ENCODE measurements around the gene NAALADL2. TPM values are rescaled to one million over a fixed set of nuclear protein-coding genes. Genes with fewer than 3 reads are reported as not detected.
A peak's percentile ranks its signal among the peaks of the same experiment; 100 is the strongest.

NAALADL2 gene
- total and polyA plus RNA-seq, 2 of the 8 experiments (the other 6 are each of a cell fraction or from before 2014, with no cell fraction given) = 0.12 to 0.22 TPM

DNA sequence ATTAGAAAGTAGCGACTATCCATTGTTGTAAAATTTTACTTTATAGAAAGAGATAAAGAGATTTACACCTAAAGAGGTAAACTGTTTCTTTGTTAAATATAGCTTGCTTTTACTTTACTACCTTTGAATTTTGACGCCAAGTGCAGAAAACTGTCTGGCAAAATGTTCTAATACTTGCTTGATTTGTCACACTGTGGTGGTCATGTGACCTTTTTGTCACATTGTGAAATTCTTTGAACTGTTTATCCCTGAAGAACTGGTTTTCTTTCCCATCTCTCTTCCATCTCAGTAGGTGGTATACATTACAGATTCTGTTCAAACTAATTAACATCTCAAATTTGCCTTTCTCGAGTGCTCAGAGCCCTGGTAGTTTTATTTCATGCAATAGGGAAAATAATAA lies 327.4 kb downstream of the NAALADL2 start:
- Histone ChIP-seq H3K79me2 (ENCODE audit: control insufficient read depth in 1 of 2, insufficient read depth in 2 of 2, low read length in 2 of 2) (no peaks in the 10 kb centered on the region), H3K18ac (ENCODE audit: extremely low read depth, low read length) (no peak overlapping the region), H3K23me2 (ENCODE audit: low read depth, low read length) (no peaks in the 10 kb centered on the region), H4K8ac (ENCODE audit: extremely low read depth, insufficient read depth, low read length) (no peak overlapping the region), H2AFZ (ENCODE audit: low read length) (no peak overlapping the region), H3K9ac (replicated peaks in 1 of 4; ENCODE audit: extremely low read depth in 1 of 4, low read depth in 3 of 4, low read length in 3 of 4) (no peak overlapping the region), H2BK20ac (ENCODE audit: low read length) (no peak overlapping the region), H3K4me2 (ENCODE audit: insufficient read depth in 1 of 2, low read depth in 2 of 2, low read length in 2 of 2) (no peak overlapping the region), H3K79me1 (ENCODE audit: low read depth, low read length) (no peaks in the 10 kb centered on the region), H3K4ac (replicated peaks; ENCODE audit: insufficient read length, low read depth, low read length) (no peak overlapping the region), H3K14ac (ENCODE audit: insufficient read length) (no peak overlapping the region), H4K20me1 (replicated peaks in 1 of 2; ENCODE audit: control insufficient read depth in 1 of 2, insufficient read depth in 2 of 2, low read length in 2 of 2) (no peaks in the 10 kb centered on the region), H2BK120ac (replicated peaks; ENCODE audit: low read depth, low read length) (no peak overlapping the region), H3K56ac (replicated peaks; ENCODE audit: insufficient read length, low read depth, low read length) (no peak overlapping the region), H3K23ac (ENCODE audit: insufficient read length) (no peak overlapping the region), H2BK12ac (ENCODE audit: low read depth, low read length) (no peak overlapping the region), H3K4me3 (ENCODE audit: extremely low read depth in 1 of 4, insufficient read depth in 2 of 4, low read depth in 3 of 4, low read length in 4 of 4) (no peak overlapping the region), H3K27me3 (replicated peaks in 1 of 4; ENCODE audit: control insufficient read depth in 3 of 4, extremely low read depth in 1 of 4, insufficient read depth in 3 of 4, low read length in 3 of 4) (no peaks in the 10 kb centered on the region), H4K5ac (ENCODE audit: insufficient read length, low read depth, low read length) (no peak overlapping the region), H2BK5ac (ENCODE audit: low read depth, low read length) (no peak overlapping the region), H4K91ac (replicated peaks; ENCODE audit: insufficient read length, low read length) (no peak overlapping the region), H3K27ac (ENCODE audit: low read depth, low read length) (no peak overlapping the region), H3K9me3 (ENCODE audit: insufficient read depth in 2 of 2, low read depth in 1 of 2, low read length in 1 of 2) (no peaks in the 10 kb centered on the region), H2AK5ac (ENCODE audit: low read depth, low read length) (no peak overlapping the region), H3K36me3 (ENCODE audit: control insufficient read depth in 2 of 4, insufficient read depth in 4 of 4, low read length in 3 of 4) (no peaks in the 10 kb centered on the region), H2BK15ac (ENCODE audit: low read length) (no peak overlapping the region), H3K4me1 (replicated peaks in 1 of 4; ENCODE audit: control insufficient read depth in 3 of 4, insufficient read depth in 4 of 4, low read length in 3 of 4) (no peaks in the 10 kb centered on the region)
- ChIA-PET CTCF (ENCODE audit: partially characterized antibody) (no interaction called here), POLR2A (ENCODE audit: partially characterized antibody) (no interaction called here)
- 84% methylated on average over 3 of the region's 3 CpGs; no CpG with 5 or more reads in 1 of the 2 experiments for WGBS, 2 experiments (ENCODE audit: extremely low coverage in 1 of 2, insufficient coverage in 1 of 2, insufficient read length in 1 of 2, insufficient replicate concordance in 2 of 2, low coverage in 1 of 2, low lambda C conversion rate in 2 of 2, missing lambda C conversion rate in 1 of 2)
- DNase-seq (ENCODE audit: low read depth in 1 of 2, low spot score in 2 of 2) (no peak), FAIRE-seq (no peak)
- TF ChIP-seq HDAC6 (IDR thresholded peaks at IDR 0.05; ENCODE audit: low read depth, low read length) (no peak), YY1 (IDR thresholded peaks at IDR 0.05; ENCODE audit: low read depth, low read length) (no peak)
- TF ChIP-seq, protein P1, sequence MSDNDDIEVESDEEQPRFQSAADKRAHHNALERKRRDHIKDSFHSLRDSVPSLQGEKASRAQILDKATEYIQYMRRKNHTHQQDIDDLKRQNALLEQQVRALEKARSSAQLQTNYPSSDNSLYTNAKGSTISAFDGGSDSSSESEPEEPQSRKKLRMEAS (IDR thresholded peaks at IDR 0.05) = no peak
- TF ChIP-seq, protein P2, sequence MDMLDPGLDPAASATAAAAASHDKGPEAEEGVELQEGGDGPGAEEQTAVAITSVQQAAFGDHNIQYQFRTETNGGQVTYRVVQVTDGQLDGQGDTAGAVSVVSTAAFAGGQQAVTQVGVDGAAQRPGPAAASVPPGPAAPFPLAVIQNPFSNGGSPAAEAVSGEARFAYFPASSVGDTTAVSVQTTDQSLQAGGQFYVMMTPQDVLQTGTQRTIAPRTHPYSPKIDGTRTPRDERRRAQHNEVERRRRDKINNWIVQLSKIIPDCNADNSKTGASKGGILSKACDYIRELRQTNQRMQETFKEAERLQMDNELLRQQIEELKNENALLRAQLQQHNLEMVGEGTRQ (IDR thresholded peaks at IDR 0.05; ENCODE audit: low read length) = peak; percentile 35; the same call in 1 of the 2 replicates
